ENCODE data around the gene PPT2. TPM values are rescaled to one million over a fixed set of nuclear protein-coding genes. Genes with fewer than 3 reads are reported as not detected.

PPT2 gene
- total and polyA plus RNA-seq, 2 of the 13 experiments (the other 11 are each of a cell fraction or from before 2014, with no cell fraction given) = 39.2 to 61.8 TPM

- TF ChIP-seq ZNF646 (CRISPR knock-in tag; IDR thresholded peaks at IDR 0.05) (no peak), HHEX (CRISPR knock-in tag; IDR thresholded peaks at IDR 0.05) (no peak), ZNF546 (CRISPR knock-in tag; conservative IDR thresholded peaks at IDR 0.05) (0 out of 2 replicates have a peak, but pooled peaks have one; percentile 30), CERS6 (CRISPR knock-in tag; IDR thresholded peaks at IDR 0.05) (no peak), ZNF597 (CRISPR knock-in tag; IDR thresholded peaks at IDR 0.05) (no peak), HMG20B (CRISPR knock-in tag; conservative IDR thresholded peaks at IDR 0.05) (no peak), DNMT3B (CRISPR knock-in tag; conservative IDR thresholded peaks at IDR 0.05) (peak; percentile 57; the same call in 1 of the 2 replicates), CHD2 (IDR thresholded peaks at IDR 0.05; ENCODE audit: low read depth, low read length) (peak; percentile 80), NPAS2 (CRISPR knock-in tag; IDR thresholded peaks at IDR 0.05; ENCODE audit: borderline replicate concordance) (no peak), TBX2 (CRISPR knock-in tag; IDR thresholded peaks at IDR 0.05; ENCODE audit: borderline replicate concordance) (peak; percentile 75; the same call in 1 of the 2 replicates), ZNF670 (CRISPR knock-in tag; IDR thresholded peaks at IDR 0.05; ENCODE audit: borderline replicate concordance) (no peak), ZNF280B (CRISPR knock-in tag; IDR thresholded peaks at IDR 0.05; ENCODE audit: borderline replicate concordance) (no peak), NFYB (CRISPR knock-in tag; IDR thresholded peaks at IDR 0.05) (peak; percentile 92), ZFP37 (CRISPR knock-in tag; IDR thresholded peaks at IDR 0.05; ENCODE audit: borderline replicate concordance) (0 out of 2 replicates have a peak, but pooled peaks have one; percentile 63)
Observed at GRCh38 chr6:32177788-32178546, 24.0 kb downstream of the PPT2 start, which contains the start of gene RNF5 (continued).
